ENCODE measurements around the gene QSOX2.

The QSOX2 gene

DNA sequence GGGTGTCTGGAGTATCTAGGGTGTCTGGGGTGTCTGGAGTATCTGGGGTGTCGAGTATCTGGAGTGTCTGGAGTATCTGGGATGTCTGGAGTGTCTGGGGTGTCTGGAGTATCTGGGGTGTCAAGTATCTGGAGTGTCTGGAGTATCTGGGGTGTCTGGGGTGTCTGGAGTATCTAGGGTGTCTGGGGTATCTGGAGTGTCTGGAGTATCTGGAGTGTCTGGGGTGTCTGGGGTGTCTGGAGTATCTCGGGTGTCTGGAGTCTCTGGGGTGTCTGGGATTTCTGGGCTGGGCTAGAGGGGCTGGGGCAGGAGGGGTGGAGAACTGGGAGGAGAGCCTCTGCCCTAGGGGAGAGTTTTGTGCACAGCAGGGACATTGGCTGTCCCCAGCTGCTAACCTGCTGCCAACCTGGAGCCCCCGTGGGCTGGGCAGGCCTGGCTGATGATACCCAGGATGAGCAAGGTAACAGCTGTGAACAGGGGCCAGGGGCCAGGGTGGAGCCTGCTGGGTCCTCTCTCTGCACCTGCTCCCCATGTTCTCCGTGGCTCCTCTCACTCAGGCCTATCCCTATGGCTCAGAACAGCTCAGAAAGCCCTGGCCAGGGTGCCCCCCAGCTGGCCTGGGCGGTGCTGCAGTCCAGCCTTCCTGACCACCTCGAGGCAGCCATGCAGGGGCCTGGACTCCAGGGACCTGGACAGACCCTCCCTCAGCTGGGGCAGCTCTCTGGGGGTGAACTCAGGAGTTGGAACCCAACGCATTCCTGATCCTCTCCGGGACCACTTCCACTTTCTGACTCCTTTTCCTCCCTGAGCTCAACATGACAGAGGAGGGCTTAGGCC, 70.6 kb downstream of the QSOX2 start:
- TF ChIP-seq, protein P1, sequence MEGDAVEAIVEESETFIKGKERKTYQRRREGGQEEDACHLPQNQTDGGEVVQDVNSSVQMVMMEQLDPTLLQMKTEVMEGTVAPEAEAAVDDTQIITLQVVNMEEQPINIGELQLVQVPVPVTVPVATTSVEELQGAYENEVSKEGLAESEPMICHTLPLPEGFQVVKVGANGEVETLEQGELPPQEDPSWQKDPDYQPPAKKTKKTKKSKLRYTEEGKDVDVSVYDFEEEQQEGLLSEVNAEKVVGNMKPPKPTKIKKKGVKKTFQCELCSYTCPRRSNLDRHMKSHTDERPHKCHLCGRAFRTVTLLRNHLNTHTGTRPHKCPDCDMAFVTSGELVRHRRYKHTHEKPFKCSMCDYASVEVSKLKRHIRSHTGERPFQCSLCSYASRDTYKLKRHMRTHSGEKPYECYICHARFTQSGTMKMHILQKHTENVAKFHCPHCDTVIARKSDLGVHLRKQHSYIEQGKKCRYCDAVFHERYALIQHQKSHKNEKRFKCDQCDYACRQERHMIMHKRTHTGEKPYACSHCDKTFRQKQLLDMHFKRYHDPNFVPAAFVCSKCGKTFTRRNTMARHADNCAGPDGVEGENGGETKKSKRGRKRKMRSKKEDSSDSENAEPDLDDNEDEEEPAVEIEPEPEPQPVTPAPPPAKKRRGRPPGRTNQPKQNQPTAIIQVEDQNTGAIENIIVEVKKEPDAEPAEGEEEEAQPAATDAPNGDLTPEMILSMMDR (conservative IDR thresholded peaks at IDR 0.05; ENCODE audit: control insufficient read depth, insufficient read depth, low read depth, low read length): no peak
- DNase-seq (ENCODE audit: low read depth): no peak
- no peak overlapping the region for H3K4me3 ChIP-seq (ENCODE audit: control insufficient read depth, low read depth, low read length)

DNA sequence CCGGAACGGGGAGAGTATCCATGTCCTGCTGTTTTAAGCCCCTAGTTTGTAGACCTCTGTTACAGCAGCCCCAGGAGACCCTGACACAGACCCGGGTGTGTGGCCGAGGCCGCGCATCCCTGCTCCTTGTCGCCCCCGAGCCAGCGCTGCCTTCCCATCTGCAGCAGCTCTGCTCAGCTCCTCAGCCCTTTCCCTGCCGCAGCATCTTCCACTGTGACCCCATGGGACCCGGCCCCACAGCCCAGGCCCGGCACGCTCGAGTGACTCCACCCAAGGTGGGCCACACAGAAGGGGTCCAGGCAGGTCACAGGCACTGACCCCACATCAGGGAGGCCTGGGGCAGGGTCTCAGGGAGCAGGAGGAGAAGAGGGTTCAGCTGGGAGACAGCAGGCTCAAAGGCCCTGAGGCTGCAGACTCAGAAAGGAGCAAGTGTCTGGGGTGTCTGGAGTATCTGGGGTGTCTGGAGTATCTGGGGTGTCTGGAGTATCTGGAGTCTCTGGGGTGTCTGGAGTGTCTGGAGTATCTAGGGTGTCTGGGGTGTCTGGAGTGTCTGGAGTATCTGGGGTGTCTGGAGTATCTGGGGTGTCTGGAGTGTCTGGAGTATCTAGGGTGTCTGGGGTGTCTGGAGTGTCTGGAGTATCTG, 71.8 kb downstream of the QSOX2 start:
- TF ChIP-seq, protein P1 (conservative IDR thresholded peaks at IDR 0.05; ENCODE audit: control insufficient read depth, insufficient read depth, low read depth, low read length): no peak
- H3K4me3 ChIP-seq (ENCODE audit: control insufficient read depth, low read depth, low read length): no peak overlapping the region
- DNase-seq (ENCODE audit: low read depth): no peak

DNA sequence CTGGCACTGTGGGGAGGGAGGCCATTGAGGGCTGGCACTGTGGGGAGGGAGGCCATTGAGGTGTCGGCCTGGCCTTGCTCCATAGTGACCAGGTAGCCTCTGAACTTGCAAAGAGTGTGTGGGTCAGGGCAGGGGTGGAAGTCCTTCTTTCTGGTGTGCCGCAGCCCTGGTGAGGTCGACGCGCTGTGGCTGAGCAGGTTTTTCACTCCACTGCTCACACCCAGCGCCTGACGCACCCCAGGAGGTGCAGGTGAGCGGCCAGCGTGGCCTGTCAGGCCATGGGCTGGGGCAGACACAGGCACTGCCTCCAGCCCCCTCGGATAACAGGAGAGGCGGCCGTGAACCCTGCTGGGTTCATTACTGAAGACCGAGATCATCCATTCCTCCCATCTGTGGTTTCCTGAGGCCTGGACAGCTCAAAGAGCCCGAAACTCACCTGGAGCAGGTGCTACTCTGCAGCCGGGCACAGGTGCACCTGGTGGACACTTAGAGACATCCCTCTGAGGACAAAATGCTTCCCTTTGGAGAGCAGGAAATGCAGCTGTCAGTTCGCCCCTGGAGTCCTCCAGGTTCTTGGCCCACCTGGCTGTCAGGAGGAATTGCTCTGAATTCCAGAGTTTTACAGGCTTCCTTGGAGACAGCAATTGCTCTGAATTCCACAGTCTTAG, 73.1 kb downstream of the QSOX2 start:
- TF ChIP-seq, protein P1 (conservative IDR thresholded peaks at IDR 0.05; ENCODE audit: control insufficient read depth, insufficient read depth, low read depth, low read length): no peak
- no peak for DNase-seq (ENCODE audit: low read depth)
- H3K4me3 ChIP-seq (ENCODE audit: control insufficient read depth, low read depth, low read length): no peak overlapping the region

DNA sequence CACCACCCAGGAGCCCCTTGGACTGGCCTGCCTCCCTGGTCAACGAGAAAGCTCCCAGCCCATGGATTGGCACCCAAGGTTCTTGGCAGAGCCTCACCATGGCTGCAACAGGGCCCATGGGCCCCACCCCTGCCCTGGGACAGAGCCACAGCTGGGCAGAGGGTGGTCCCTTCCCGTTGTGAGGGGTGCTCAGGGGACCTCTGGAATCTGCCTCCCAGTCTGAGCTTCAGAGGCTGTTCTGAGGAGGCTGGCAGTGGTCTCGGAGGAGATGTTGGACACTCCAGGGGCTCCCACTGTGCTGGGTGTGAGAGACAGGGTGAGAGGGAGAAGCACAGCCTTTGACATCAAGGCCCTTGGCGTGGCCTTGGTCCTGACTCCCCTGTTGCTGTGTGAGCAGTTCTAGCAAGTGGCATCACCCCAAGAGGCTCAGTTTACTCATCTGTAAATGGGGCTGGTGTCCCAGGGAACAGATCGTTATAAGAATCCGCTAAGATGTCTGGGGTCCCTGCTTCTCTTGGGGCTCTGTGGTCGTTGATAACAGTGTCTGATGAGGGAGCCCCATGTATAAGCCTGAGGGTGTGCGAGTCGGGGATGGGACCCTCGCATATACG, 73.7 kb downstream of the QSOX2 start:
- no peak overlapping the region for H3K4me3 ChIP-seq (ENCODE audit: control insufficient read depth, low read depth, low read length)
- TF ChIP-seq, protein P1 (conservative IDR thresholded peaks at IDR 0.05; ENCODE audit: control insufficient read depth, insufficient read depth, low read depth, low read length): no peak
- DNase-seq (ENCODE audit: low read depth): no peak

DNA sequence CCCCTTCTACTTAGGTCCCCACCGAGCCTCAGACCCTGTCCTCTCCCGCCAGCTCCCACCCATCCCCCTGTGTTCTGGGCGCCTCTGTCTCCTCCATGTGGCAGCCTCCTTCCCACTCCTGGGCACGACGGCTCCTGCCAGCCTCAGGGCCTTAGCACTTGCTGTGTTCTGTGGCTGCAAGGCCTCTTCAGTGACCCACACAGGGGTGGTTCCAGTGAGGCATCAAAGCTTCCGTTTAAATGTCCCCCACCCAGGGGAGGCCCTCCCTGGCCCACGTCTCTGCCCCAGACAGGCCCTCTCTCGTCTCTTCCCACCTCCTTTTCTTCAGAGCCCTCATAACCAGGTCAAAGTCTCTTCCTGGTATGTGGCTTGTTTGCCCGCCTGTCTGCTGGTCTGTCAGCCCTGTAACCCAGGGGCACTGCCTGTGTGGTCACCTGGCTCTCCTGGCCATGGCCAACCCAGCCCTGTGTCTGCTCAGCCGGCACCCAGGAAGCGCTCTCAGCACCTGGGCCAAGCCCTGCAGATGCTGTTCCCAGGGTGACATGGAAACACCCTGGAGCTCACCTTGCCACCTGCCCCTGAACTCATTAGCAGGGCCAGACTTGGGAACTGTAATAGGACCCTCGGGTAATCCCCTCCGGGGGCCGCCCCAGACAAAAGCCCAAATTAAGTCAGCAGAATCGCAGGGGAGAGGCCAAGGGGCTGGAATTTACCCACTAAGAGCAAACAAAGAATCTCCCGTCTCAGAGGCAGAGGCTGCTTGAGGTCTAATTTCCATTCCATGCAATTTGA, 74.4 kb downstream of the QSOX2 start:
- no peak for DNase-seq (ENCODE audit: low read depth)
- no peak overlapping the region for H3K4me3 ChIP-seq (ENCODE audit: control insufficient read depth, low read depth, low read length)
- TF ChIP-seq, protein P1 (conservative IDR thresholded peaks at IDR 0.05; ENCODE audit: control insufficient read depth, insufficient read depth, low read depth, low read length): no peak
